KOPT-K1 (cell line): Measurements from ENCODE around the gene ADAMTS12.
"Not testable (repeated sequence)": the region's sequence is repeated elsewhere in the genome, so short reads cannot be mapped to it uniquely, and the experiment has no call there.

Experiments used
- H3K27ac ChIP-seq: fragments of 200-600 bp; sonication (generic); 2 replicates; pipeline ENCODE4 v1.5.1; 2016; ENCODE audit warnings: antibody characterized with exemption, mild to moderate bottlenecking, low read depth, low read length; ENCODE audit not compliant: poor library complexity, severe bottlenecking
- H3K36me3 ChIP-seq: fragments of 200-600 bp; sonication (generic); 2 replicates; pipeline ENCODE4 v1.5.1; 2017; ENCODE audit warnings: antibody characterized with exemption, mild to moderate bottlenecking, low read length, moderate library complexity; ENCODE audit not compliant: insufficient read depth
- H3K9me3 ChIP-seq: fragments of 200-600 bp; sonication (generic); 2 replicates; pipeline ENCODE4 v1.5.1; 2017; ENCODE audit warnings: antibody characterized with exemption, low read length, mild to moderate bottlenecking; ENCODE audit not compliant: insufficient read depth, poor library complexity, severe bottlenecking

ADAMTS12 gene

GRCh38 chr5:33929925-33930690 lies 38.3 kb upstream of the ADAMTS12 start:
- no peaks in the 10 kb centered on the region for H3K36me3 ChIP-seq
- no peak overlapping the region for H3K27ac ChIP-seq
- H3K9me3 ChIP-seq, result no peaks in the 10 kb centered on the region

DNA sequence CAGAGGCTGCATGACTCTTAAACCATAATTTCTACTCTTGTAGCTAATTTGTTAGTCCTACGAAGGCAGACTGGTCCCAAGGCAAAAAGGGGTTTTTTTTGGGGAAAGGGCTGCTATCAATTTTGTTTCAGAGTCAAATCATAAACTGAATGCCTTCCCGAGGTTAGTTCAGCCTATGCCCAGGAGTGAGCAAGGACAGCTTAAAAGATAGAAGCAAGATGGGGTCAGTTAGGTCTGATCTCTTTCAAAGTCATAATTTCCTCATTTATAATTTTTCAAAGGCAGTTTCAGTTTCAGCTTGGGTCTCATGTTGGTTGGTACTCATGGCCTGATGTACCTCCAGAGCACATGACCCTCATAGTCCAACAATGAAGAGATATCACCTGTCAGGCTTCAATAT lies 36.5 kb upstream of the ADAMTS12 start:
- Histone ChIP-seq H3K27ac (no peak overlapping the region), H3K36me3 (no peaks in the 10 kb centered on the region), H3K9me3 (no peaks in the 10 kb centered on the region)

DNA sequence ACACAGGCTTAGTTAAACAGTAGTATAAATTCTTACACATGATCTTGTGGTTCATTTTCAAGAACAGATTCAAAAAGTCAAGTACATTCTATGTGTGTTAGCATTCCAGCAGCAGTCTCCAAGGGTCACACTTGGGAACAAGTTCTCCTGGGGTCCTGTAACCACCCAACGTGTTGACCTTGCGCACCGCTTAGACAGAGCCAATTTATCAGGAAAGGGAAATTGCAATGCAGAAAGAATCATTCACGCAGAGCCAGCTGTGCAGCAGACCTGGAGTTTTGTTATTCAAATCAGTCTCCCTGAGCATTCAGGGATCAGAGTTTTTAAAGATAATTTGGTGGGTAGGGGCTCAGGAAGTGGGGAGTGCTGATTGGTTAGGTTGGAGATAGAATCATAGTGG lies 35.9 kb upstream of the ADAMTS12 start:
- Histone ChIP-seq H3K36me3 (no peaks in the 10 kb centered on the region), H3K27ac (no peak overlapping the region), H3K9me3 (no peaks in the 10 kb centered on the region)

- Histone ChIP-seq H3K27ac (no peak overlapping the region), H3K9me3 (no peaks in the 10 kb centered on the region), H3K36me3 (no peaks in the 10 kb centered on the region)
Measured at GRCh38 chr5:33925278-33925677, 33.5 kb upstream of the ADAMTS12 start.

DNA sequence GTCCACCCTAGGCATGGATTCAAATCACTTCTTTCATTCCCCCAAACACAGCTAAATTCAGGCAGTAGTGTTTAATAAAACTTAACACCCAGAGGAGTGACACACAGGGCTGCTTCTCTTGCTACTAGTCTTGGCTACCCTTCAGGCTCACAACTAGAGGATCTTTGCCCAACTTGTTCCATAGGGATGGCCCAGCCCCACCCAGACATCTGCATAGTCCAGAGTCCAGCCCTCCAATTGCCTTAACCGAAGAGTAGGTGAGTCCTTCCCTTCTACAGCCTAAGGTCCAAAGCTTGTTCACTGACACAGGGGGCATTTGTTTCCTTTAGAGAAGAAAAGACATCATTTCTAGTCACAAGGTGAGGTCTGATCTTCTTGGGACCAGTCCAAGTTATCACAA lies 29.2 kb upstream of the ADAMTS12 start:
- no peaks in the 10 kb centered on the region for H3K36me3 ChIP-seq

DNA sequence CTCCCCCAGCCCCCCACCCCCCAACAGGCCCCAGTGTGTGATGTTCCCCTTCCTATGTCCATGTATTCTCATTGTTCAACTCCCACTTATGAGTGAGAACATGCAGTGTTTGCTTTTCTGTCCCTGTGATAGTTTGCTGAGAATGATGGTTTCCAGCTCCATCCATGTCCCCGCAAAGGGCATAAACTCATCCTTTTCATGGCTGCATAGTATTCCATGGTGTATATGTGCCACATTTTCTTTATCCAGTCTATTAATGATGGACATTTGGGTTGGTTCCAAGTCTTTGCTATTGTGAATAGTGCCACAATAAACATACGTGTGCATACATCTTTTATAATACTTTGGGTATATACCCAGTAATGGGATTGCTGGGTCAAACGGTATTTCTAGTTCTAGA lies 23.1 kb upstream of the ADAMTS12 start:
- peaks cover 36% of the 10 kb centered on the region for H3K9me3 ChIP-seq
- not testable (repeated sequence) for H3K27ac ChIP-seq, H3K36me3 ChIP-seq

More for the DNA sequence above, 29.2 kb upstream of the ADAMTS12 start:
- H3K27ac ChIP-seq, result no peak overlapping the region
- H3K9me3 ChIP-seq, result peaks cover 33% of the 10 kb centered on the region

DNA sequence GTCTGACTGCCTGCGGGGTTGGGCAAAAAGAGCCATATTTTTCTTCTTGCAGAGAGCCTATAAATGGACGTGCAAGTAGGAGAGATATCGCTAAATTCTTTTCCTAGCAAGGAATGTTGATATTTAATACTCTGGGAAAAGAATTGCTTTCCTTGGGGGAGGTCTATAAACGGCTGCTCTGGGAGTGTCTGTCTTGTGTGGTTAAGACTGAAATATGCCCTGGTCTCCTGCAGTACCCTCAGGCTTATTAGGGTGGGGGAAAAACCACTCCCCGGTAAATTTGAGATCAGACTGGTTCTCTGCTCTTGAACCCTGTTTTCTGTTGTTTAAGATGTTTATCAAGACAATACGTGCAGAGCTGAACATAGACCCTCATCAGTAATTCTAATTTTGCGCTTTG lies 14.5 kb upstream of the ADAMTS12 start:
- H3K9me3 ChIP-seq, result peaks cover 35% of the 10 kb centered on the region
- H3K36me3 ChIP-seq, H3K27ac ChIP-seq: not testable (repeated sequence)

DNA sequence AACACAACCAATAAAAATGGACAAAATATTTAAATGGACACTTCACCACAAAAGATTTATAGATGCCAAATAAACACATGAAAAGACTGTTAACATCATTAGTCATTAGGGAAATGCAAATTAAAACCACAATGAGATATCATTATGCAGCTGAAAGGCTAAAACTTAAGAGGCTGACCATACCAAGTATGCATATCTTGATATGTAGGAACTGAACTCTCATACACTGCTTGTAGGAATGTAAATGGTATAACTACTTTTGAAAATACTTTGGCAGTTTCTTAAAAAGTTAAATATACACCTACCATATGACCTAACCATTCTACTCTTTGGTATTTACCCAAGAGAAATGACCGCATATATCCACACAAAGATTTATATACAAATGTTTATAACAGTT lies 13.6 kb upstream of the ADAMTS12 start:
- peaks cover 37% of the 10 kb centered on the region for H3K9me3 ChIP-seq
- H3K36me3 ChIP-seq, result no peaks in the 10 kb centered on the region

GRCh38 chr5:33903118-33903517 lies 11.3 kb upstream of the ADAMTS12 start:
- peaks cover 37% of the 10 kb centered on the region for H3K9me3 ChIP-seq
- H3K27ac ChIP-seq, result no peak overlapping the region
- H3K36me3 ChIP-seq, result no peaks in the 10 kb centered on the region

More for the DNA sequence above, 13.6 kb upstream of the ADAMTS12 start:
- H3K27ac ChIP-seq, result no peak overlapping the region

DNA sequence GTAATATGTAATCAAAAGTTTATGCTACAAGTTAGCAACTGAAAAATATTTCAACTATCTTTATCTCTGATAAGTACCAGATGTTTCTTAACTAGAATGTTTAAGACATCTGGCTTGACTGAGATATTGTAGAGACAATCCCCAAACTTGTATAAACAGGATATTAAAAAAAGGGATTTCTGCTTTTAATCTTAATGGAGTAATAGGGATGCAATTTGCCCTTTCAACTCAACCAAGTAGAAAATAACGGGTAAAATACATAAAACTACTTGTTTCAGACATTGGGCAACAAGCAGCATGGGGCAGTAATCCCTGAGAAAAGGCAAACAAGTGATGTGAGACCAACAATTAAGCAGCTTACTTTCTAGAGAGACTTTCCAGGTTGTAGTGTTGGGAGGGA lies 9.4 kb upstream of the ADAMTS12 start:
- no peak overlapping the region for H3K27ac ChIP-seq
- H3K9me3 ChIP-seq, result peaks cover 21% of the 10 kb centered on the region
- H3K36me3 ChIP-seq, result no peaks in the 10 kb centered on the region

- Histone ChIP-seq H3K9me3 (no peaks in the 10 kb centered on the region), H3K36me3 (no peaks in the 10 kb centered on the region), H3K27ac (no peak overlapping the region)
Measured at GRCh38 chr5:33894566-33894965, 2.8 kb upstream of the ADAMTS12 start.

DNA sequence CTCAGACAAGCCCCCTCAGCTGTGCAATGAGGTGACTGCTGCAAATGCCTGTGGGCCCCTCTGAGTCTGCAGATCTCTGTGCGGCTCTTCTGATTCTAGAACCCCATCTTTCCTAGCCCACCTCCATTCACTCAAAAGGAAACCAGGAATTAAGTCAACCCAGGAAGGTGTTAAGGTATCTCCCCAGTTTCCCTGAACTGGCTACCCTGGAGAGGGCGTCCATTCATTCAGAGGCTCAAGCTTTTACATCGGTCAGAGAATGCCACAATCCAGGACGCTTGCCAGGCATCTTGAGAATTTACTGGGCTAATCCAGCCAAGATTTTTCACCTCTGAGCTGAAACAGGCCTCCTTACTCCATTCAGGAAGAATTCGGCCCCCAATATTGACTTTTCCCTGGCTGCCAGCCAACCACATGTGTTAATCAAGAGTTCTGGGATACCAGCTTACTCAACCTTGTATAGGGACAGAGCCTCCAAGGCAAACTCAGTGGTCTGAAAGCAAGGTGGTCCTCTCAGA lies 889 bp upstream of the ADAMTS12 start:
- Histone ChIP-seq H3K36me3 (no peaks in the 10 kb centered on the region), H3K27ac (no peak overlapping the region), H3K9me3 (no peaks in the 10 kb centered on the region)

- Histone ChIP-seq H3K27ac (no peak overlapping the region), H3K36me3 (no peaks in the 10 kb centered on the region), H3K9me3 (no peaks in the 10 kb centered on the region)
Measured at GRCh38 chr5:33891446-33891787, 373 bp downstream of the ADAMTS12 start.

DNA sequence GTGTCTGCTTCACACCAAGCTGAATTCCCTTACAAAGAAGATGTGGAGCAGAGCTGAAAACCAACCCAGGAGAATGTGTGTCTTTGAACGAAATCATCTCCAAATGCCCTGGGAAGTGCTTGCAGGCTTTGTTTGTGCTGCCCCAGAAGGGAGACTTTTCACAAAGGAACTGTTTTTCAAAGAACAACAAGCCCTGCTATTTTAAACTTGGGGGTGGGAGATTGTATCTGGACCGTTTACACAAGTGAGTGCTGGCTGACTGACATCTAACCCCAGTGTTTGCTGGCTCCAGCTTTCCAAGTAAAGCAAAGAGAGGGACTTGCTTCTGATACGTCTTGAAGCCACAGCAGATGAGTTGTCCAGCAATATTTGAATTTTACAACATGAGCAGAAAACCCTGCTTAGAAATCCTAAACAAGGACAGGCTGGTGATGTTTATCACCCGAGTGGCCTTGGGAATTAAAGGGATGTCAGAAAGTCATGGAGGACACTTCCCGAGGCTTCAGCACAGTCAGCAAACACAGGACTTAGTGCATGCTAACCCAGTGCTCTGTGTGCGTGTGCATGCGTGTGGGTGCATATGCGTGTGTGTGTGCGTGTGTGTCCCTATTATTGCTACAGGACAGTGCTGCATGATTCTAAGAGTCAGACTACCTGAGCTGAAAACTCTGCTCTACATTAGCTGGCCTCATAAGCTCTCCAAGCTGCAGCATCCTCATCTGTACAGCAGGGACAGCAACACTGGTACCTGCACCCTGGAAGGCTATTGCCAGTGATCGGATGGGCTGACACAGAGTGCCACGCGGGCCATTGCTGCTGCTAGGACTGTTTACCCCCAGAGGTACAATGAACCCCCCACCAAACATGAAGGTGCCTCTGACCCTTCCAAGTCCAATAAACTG lies 1.4 kb downstream of the ADAMTS12 start:
- Histone ChIP-seq H3K9me3 (no peaks in the 10 kb centered on the region), H3K36me3 (no peaks in the 10 kb centered on the region), H3K27ac (no peak overlapping the region)

GRCh38 chr5:33888587-33888986 lies 3.2 kb downstream of the ADAMTS12 start:
- Histone ChIP-seq H3K27ac (no peak overlapping the region), H3K9me3 (no peaks in the 10 kb centered on the region), H3K36me3 (no peaks in the 10 kb centered on the region)
